Measurements from ENCODE around the gene PCDHB9. TPM values are rescaled to one million over a fixed set of nuclear protein-coding genes. Genes with fewer than 3 reads are reported as not detected.
"Not testable (repeated sequence)": the region's sequence is repeated elsewhere in the genome, so short reads cannot be mapped to it uniquely, and the experiment has no call there.

The PCDHB9 gene
- total RNA-seq (ENCODE audit: unreplicated experiment), result 15.2 TPM
- long read RNA-seq, full-length matches to known transcripts, result 3 of 3 reads
- long read RNA-seq, partial matches to known transcripts, result 0 of 3 reads
- long read RNA-seq, other reads (novel, unspliced or antisense), result 0 of 3 reads

DNA sequence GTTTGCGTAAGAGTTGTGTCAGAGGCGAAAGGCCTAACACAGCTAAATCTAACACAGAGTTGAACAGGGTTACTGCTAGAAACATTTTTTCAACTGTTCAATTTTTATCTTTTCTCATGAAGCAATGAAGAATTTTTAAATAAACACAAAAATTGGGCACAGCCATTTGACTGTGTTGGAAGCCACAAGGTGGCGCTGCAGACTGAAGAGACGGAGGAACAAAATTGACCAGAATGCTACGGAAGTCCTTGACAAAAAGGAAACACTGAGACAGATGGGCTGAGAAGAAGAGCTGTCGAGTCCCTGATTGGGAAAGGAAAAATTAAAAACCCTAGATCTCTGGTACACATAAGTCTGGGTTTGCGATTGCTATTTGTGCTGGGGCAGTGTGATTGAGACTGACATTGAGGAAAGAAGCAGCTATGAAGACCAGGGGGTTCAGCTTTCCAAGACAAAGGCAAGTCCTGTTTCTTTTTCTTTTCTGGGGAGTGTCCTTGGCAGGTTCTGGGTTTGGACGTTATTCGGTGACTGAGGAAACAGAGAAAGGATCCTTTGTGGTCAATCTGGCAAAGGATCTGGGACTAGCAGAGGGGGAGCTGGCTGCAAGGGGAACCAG, at the start of gene PCDHB9:
Gene PCDHB9 (plus strand): TSS at position 265 of the 616 bp plus-strand sequence. CDS start 158 bp downstream, at position 423.
- DNase-seq (ENCODE audit: low spot score), result peak; percentile 62
- TF ChIP-seq, protein P1, sequence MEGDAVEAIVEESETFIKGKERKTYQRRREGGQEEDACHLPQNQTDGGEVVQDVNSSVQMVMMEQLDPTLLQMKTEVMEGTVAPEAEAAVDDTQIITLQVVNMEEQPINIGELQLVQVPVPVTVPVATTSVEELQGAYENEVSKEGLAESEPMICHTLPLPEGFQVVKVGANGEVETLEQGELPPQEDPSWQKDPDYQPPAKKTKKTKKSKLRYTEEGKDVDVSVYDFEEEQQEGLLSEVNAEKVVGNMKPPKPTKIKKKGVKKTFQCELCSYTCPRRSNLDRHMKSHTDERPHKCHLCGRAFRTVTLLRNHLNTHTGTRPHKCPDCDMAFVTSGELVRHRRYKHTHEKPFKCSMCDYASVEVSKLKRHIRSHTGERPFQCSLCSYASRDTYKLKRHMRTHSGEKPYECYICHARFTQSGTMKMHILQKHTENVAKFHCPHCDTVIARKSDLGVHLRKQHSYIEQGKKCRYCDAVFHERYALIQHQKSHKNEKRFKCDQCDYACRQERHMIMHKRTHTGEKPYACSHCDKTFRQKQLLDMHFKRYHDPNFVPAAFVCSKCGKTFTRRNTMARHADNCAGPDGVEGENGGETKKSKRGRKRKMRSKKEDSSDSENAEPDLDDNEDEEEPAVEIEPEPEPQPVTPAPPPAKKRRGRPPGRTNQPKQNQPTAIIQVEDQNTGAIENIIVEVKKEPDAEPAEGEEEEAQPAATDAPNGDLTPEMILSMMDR (IDR thresholded peaks at IDR 0.05; ENCODE audit: unreplicated experiment), result peak; percentile 87
- Mint-ChIP-seq H3K4me1 (ENCODE audit: unreplicated experiment) (peaks cover 17% of the 10 kb centered on the region), H3K36me3 (ENCODE audit: low read depth, unreplicated experiment) (peaks cover 53% of the 10 kb centered on the region), H3K27me3 (ENCODE audit: unreplicated experiment) (peaks cover 2% of the 10 kb centered on the region), H3K27ac (ENCODE audit: unreplicated experiment) (peak within 1 kb of the TSS; percentile 98), H3K4me3 (ENCODE audit: unreplicated experiment) (peak within 1 kb of the TSS; percentile 85), H3K9me3 (ENCODE audit: unreplicated experiment) (peaks cover 19% of the 10 kb centered on the region)

DNA sequence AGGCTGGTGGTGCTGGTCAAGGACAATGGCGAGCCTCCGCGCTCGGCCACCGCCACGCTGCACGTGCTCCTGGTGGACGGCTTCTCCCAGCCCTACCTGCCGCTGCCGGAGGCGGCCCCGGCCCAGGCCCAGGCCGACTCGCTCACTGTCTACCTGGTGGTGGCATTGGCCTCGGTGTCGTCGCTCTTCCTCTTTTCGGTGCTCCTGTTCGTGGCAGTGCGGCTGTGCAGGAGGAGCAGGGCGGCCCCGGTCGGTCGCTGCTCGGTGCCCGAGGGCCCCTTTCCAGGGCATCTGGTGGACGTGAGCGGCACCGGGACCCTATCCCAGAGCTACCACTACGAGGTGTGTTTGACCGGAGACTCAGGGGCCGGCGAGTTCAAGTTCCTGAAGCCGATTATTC, 49.6 kb upstream of the PCDHB9 start:
- not testable (repeated sequence) for H3K27me3 Mint-ChIP-seq (ENCODE audit: unreplicated experiment); H3K4me3 Mint-ChIP-seq (ENCODE audit: unreplicated experiment); H3K4me1 Mint-ChIP-seq (ENCODE audit: unreplicated experiment); DNase-seq (ENCODE audit: low spot score); H3K27ac Mint-ChIP-seq (ENCODE audit: unreplicated experiment)
- Mint-ChIP-seq H3K9me3 (ENCODE audit: unreplicated experiment) (peaks cover 21% of the 10 kb centered on the region), H3K36me3 (ENCODE audit: low read depth, unreplicated experiment) (peaks cover 33% of the 10 kb centered on the region)

DNA sequence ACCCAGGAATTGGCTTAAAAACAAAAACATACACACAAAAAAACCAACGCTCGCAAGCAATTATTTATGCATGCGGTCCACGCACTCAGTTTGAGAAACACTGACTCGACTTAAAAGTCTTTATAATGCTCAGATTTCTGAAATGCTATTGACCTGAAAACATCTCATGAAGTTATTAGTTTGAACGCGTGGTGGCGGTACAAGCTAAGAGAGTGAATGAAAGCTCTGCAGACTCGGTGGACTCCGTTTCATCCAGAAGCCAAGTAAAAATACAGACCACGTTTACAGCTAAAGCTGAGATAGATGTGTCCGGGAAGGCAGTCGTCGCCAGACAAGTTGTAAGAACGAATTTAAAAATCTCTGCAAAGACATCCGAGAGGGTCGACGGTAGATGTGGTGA, 37.1 kb upstream of the PCDHB9 start, which contains the start of gene PCDHB6:
Gene PCDHB6 (plus strand): TSS at position 246 of the 400 bp plus-strand sequence. CDS start 201 bp downstream, outside the sequence.
- H3K27ac Mint-ChIP-seq (ENCODE audit: unreplicated experiment), result no peak within 1 kb of the TSS
- DNase-seq (ENCODE audit: low spot score), result no peak
- H3K4me1 Mint-ChIP-seq (ENCODE audit: unreplicated experiment), result no peaks in the 10 kb centered on the region
- H3K36me3 Mint-ChIP-seq (ENCODE audit: low read depth, unreplicated experiment), result peaks cover 16% of the 10 kb centered on the region
- no peaks in the 10 kb centered on the region for H3K27me3 Mint-ChIP-seq (ENCODE audit: unreplicated experiment)
- H3K4me3 Mint-ChIP-seq (ENCODE audit: unreplicated experiment), result peak within 1 kb of the TSS; percentile 57
- no peaks in the 10 kb centered on the region for H3K9me3 Mint-ChIP-seq (ENCODE audit: unreplicated experiment)
- TF ChIP-seq, protein P1 (IDR thresholded peaks at IDR 0.05; ENCODE audit: unreplicated experiment), result no peak

DNA sequence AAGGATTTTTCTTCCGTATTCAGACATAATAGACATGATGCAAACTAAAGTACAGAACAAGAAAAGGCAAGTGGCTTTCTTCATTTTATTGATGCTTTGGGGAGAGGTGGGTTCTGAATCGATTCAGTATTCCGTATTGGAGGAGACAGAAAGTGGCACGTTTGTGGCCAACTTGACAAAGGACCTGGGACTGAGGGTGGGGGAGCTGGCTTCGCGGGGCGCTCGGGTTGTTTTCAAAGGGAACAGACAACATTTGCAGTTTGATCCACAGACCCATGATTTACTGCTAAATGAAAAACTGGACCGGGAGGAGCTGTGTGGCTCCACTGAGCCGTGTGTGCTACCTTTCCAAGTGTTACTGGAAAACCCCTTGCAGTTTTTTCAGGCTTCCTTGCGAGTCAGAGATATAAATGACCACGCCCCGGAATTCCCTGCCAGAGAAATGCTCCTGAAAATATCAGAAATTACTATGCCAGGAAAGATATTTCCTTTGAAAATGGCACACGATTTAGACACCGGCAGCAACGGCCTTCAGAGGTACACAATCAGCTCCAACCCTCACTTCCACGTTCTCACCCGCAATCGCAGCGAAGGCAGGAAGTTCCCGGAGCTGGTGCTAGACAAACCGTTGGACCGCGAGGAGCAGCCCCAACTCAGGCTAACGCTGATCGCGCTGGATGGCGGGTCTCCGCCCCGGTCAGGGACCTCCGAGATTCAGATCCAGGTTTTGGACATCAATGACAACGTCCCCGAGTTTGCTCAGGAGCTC, 36.6 kb upstream of the PCDHB9 start:
- Mint-ChIP-seq H3K9me3 (ENCODE audit: unreplicated experiment) (no peaks in the 10 kb centered on the region), H3K27ac (ENCODE audit: unreplicated experiment) (no peak overlapping the region), H3K4me3 (ENCODE audit: unreplicated experiment) (peak overlapping the region; percentile 29), H3K4me1 (ENCODE audit: unreplicated experiment) (no peaks in the 10 kb centered on the region), H3K27me3 (ENCODE audit: unreplicated experiment) (no peaks in the 10 kb centered on the region), H3K36me3 (ENCODE audit: low read depth, unreplicated experiment) (peaks cover 16% of the 10 kb centered on the region)
- TF ChIP-seq, protein P1 (IDR thresholded peaks at IDR 0.05; ENCODE audit: unreplicated experiment), result no peak
- no peak for DNase-seq (ENCODE audit: low spot score)

DNA sequence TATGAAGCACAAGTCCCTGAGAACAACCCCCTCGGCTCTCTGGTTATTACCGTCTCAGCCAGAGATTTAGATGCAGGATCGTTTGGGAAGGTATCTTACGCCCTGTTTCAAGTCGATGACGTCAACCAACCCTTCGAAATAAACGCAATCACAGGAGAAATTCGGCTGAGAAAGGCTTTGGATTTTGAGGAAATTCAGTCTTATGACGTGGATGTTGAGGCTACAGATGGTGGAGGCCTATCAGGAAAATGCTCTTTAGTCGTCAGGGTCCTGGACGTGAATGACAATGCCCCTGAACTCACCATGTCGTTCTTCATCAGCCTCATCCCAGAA, 36.0 kb upstream of the PCDHB9 start:
- no peak overlapping the region for H3K27ac Mint-ChIP-seq (ENCODE audit: unreplicated experiment)
- no peaks in the 10 kb centered on the region for H3K27me3 Mint-ChIP-seq (ENCODE audit: unreplicated experiment)
- H3K4me1 Mint-ChIP-seq (ENCODE audit: unreplicated experiment), result no peaks in the 10 kb centered on the region
- H3K9me3 Mint-ChIP-seq (ENCODE audit: unreplicated experiment), result no peaks in the 10 kb centered on the region
- H3K36me3 Mint-ChIP-seq (ENCODE audit: low read depth, unreplicated experiment), result peaks cover 16% of the 10 kb centered on the region
- peak overlapping the region; percentile 57 for H3K4me3 Mint-ChIP-seq (ENCODE audit: unreplicated experiment)
- TF ChIP-seq, protein P1 (IDR thresholded peaks at IDR 0.05; ENCODE audit: unreplicated experiment), result no peak
- no peak for DNase-seq (ENCODE audit: low spot score)

GRCh38 chr5:141151632-141152031, 35.3 kb upstream of the PCDHB9 start:
- peaks cover 21% of the 10 kb centered on the region for H3K36me3 Mint-ChIP-seq (ENCODE audit: low read depth, unreplicated experiment)
- H3K4me3 Mint-ChIP-seq (ENCODE audit: unreplicated experiment); H3K27me3 Mint-ChIP-seq (ENCODE audit: unreplicated experiment); H3K4me1 Mint-ChIP-seq (ENCODE audit: unreplicated experiment); H3K27ac Mint-ChIP-seq (ENCODE audit: unreplicated experiment); DNase-seq (ENCODE audit: low spot score); H3K9me3 Mint-ChIP-seq (ENCODE audit: unreplicated experiment): not testable (repeated sequence)

DNA sequence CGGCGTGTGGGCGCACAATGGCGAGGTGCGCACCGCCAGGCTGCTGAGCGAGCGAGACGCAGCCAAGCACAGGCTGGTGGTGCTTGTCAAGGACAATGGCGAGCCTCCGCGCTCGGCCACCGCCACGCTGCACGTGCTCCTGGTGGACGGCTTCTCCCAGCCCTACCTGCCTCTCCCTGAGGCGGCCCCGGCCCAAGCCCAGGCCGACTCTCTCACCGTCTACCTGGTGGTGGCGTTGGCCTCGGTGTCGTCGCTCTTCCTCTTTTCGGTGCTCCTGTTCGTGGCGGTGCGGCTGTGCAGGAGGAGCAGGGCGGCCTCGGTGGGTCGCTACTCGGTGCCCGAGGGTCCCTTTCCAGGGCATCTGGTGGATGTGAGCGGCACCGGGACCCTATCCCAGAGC, 34.9 kb upstream of the PCDHB9 start:
- H3K9me3 Mint-ChIP-seq (ENCODE audit: unreplicated experiment); H3K4me1 Mint-ChIP-seq (ENCODE audit: unreplicated experiment); H3K27me3 Mint-ChIP-seq (ENCODE audit: unreplicated experiment); H3K27ac Mint-ChIP-seq (ENCODE audit: unreplicated experiment); DNase-seq (ENCODE audit: low spot score): not testable (repeated sequence)
- Mint-ChIP-seq H3K36me3 (ENCODE audit: low read depth, unreplicated experiment) (peaks cover 25% of the 10 kb centered on the region), H3K4me3 (ENCODE audit: unreplicated experiment) (peak overlapping the region; percentile 71)

All from endothelial cell (in vitro differentiated cells).